ENCODE data around the gene PLA2G4B. TPM values are rescaled to one million over a fixed set of nuclear protein-coding genes. Genes with fewer than 3 reads are reported as not detected.

The PLA2G4B gene
- total RNA-seq, 1 experiment from 2014 or later, result 3.7 TPM

- no peak overlapping the region for H3K56ac ChIP-seq (ENCODE audit: insufficient read length, low read depth, low read length)
- H2AFZ ChIP-seq (ENCODE audit: low read length), result no peak overlapping the region
- no peaks in the 10 kb centered on the region for H3K27me3 ChIP-seq (ENCODE audit: insufficient read depth, low read length)
- no peaks in the 10 kb centered on the region for H4K20me1 ChIP-seq (ENCODE audit: control insufficient read depth, insufficient read depth, insufficient read length)
- H2BK20ac ChIP-seq (ENCODE audit: low read depth, low read length, poor library complexity, severe bottlenecking), result no peak overlapping the region
- H3K9ac ChIP-seq (ENCODE audit: extremely low read depth, insufficient read length, low read length), result no peak overlapping the region
- no peak overlapping the region for H2AK5ac ChIP-seq (ENCODE audit: insufficient read length, low read length)
- H3K4me3 Mint-ChIP-seq, result no peak overlapping the region
- H3K4me1 ChIP-seq (ENCODE audit: insufficient read depth, low read length), result no peaks in the 10 kb centered on the region
- no peak overlapping the region for H2BK5ac ChIP-seq (ENCODE audit: insufficient read length, low read length)
- H3K4ac ChIP-seq (ENCODE audit: low read depth, low read length), result no peak overlapping the region
- no peak overlapping the region; the same call in 1 of the 2 replicates for H3K14ac ChIP-seq (ENCODE audit: insufficient read depth, low read length)
- H4K8ac ChIP-seq (replicated peaks; ENCODE audit: insufficient read length, low read depth, low read length), result no peak overlapping the region
- TF ChIP-seq CTCF (conservative IDR thresholded peaks at IDR 0.05), result no peak
- H3K36me3 Mint-ChIP-seq (ENCODE audit: insufficient read depth in 1 of 3, low read depth in 3 of 3), result peaks cover 3 to 17% (median 5%) of the 10 kb centered on the region in 3 experiments; a peak in 5 of 7 replicates
- H3K4me2 ChIP-seq (ENCODE audit: insufficient read depth, insufficient read length, low read length), result no peak overlapping the region
- H2BK120ac ChIP-seq (ENCODE audit: low read depth, low read length, poor library complexity, severe bottlenecking), result no peak overlapping the region
- H3K4me1 Mint-ChIP-seq, result peaks cover 2 to 5% of the 10 kb centered on the region in 2 experiments; a peak in 3 of 4 replicates
- H3K79me2 ChIP-seq (ENCODE audit: insufficient read depth, low read length), result no peaks in the 10 kb centered on the region
- H3K23me2 ChIP-seq (ENCODE audit: insufficient read length, low read depth, low read length, poor library complexity, severe bottlenecking), result no peaks in the 10 kb centered on the region
- DNase-seq, result no peak
- no peak overlapping the region for H3K27ac ChIP-seq (ENCODE audit: insufficient read length, low read depth, low read length)
- no CpG with 5 or more reads among the region's 6 CpGs for WGBS (ENCODE audit: extremely low coverage, insufficient read length, low lambda C conversion rate)
- no peak overlapping the region for H2BK12ac ChIP-seq (ENCODE audit: insufficient read length, low read depth, low read length)
- H2BK15ac ChIP-seq (ENCODE audit: low read depth, low read length), result no peak overlapping the region
- H4K5ac ChIP-seq (ENCODE audit: insufficient read length, low read depth, low read length), result no peak overlapping the region
- H3K27me3 Mint-ChIP-seq (ENCODE audit: low read depth), result no peaks in the 10 kb centered on the region
- no peak overlapping the region for H3T11ph ChIP-seq (ENCODE audit: low read length)
- H3K23ac ChIP-seq (ENCODE audit: insufficient read length, low read depth, low read length), result no peak overlapping the region
- H3K79me1 ChIP-seq (ENCODE audit: insufficient read depth, low read depth, low read length, poor library complexity, severe bottlenecking), result no peaks in the 10 kb centered on the region
- no peak overlapping the region for H3K18ac ChIP-seq (ENCODE audit: insufficient read length, low read depth, low read length)
- no peaks in the 10 kb centered on the region for H3K9me3 Mint-ChIP-seq
- H4K91ac ChIP-seq (ENCODE audit: insufficient read length, low read depth, low read length), result no peak overlapping the region
- H3K9me3 ChIP-seq (ENCODE audit: control insufficient read depth, low read depth, low read length), result no peaks in the 10 kb centered on the region
- no peak overlapping the region for H3K27ac Mint-ChIP-seq
Observed at GRCh38 chr15:41820791-41821423, 17.7 kb upstream of the PLA2G4B start.
